HK-2 (cell line): ENCODE measurements around the gene ADAMTS7.
A peak's percentile ranks its signal among the peaks of the same experiment; 100 is the strongest.
"Not testable (repeated sequence)": the region's sequence is repeated elsewhere in the genome, so short reads cannot be mapped to it uniquely, and the experiment has no call there.

Experiments
- DNase-seq: peaks from one replicate; pipeline ENCODE4 v3.0.0-alpha.2; 2018; ENCODE audit not compliant: unreplicated experiment

The ADAMTS7 gene

GRCh38 chr15:78831229-78832207 is 20.3 kb upstream of the ADAMTS7 start:
- no peak for DNase-seq

- DNase-seq: no peak
These were observed 19.4 kb upstream of the ADAMTS7 start for GRCh38 chr15:78830514-78831228.

GRCh38 chr15:78828920-78829319 is 17.7 kb upstream of the ADAMTS7 start:
- DNase-seq: no peak

GRCh38 chr15:78822514-78822913 is 11.2 kb upstream of the ADAMTS7 start:
- DNase-seq: no peak

GRCh38 chr15:78811825-78812183 is 540 bp upstream of the ADAMTS7 start:
- no peak for DNase-seq

GRCh38 chr15:78810362-78811123 is 721 bp downstream of the ADAMTS7 start:
- peak; percentile 41 for DNase-seq

GRCh38 chr15:78810003-78810361 is 1.3 kb downstream of the ADAMTS7 start:
- DNase-seq: no peak

GRCh38 chr15:78808550-78808949 is 2.7 kb downstream of the ADAMTS7 start:
- peak; percentile 17 for DNase-seq

GRCh38 chr15:78807359-78807758 is 3.9 kb downstream of the ADAMTS7 start:
- DNase-seq: no peak

- DNase-seq: no peak
These were observed 6.9 kb downstream of the ADAMTS7 start for GRCh38 chr15:78804391-78804792.

GRCh38 chr15:78800806-78801205 is 10.5 kb downstream of the ADAMTS7 start:
- no peak for DNase-seq

- DNase-seq: no peak
These were observed 11.1 kb downstream of the ADAMTS7 start for GRCh38 chr15:78800189-78800588.

GRCh38 chr15:78799102-78799501 is 12.2 kb downstream of the ADAMTS7 start:
- DNase-seq: not testable (repeated sequence)

GRCh38 chr15:78798355-78798754 is 12.9 kb downstream of the ADAMTS7 start:
- not testable (repeated sequence) for DNase-seq

- no peak for DNase-seq
These were observed 13.3 kb downstream of the ADAMTS7 start for GRCh38 chr15:78797951-78798350.

GRCh38 chr15:78796510-78796909 is 14.8 kb downstream of the ADAMTS7 start:
- no peak for DNase-seq

GRCh38 chr15:78795043-78795442 is 16.2 kb downstream of the ADAMTS7 start:
- DNase-seq: no peak

GRCh38 chr15:78794446-78794845 is 16.8 kb downstream of the ADAMTS7 start:
- DNase-seq: not testable (repeated sequence)

- no peak for DNase-seq
These were observed 19.9 kb downstream of the ADAMTS7 start for GRCh38 chr15:78791357-78791756.

- DNase-seq: no peak
These were observed 21.2 kb downstream of the ADAMTS7 start for GRCh38 chr15:78790027-78790426.

- DNase-seq: no peak
These were observed 21.6 kb downstream of the ADAMTS7 start for GRCh38 chr15:78789615-78790014.

GRCh38 chr15:78788016-78788660 is 23.1 kb downstream of the ADAMTS7 start:
- DNase-seq: no peak
